GM12873 (cell line): ENCODE data around the gene TFR2.

Experiments used
- CTCF ChIP-seq: IDR thresholded peaks from 2 replicates; pipeline ENCODE4 v1.5.1; 2012; ENCODE audit warnings: low read depth, mild to moderate bottlenecking, moderate library complexity, low read length, control low read depth; ENCODE audit not compliant: insufficient read depth; ENCODE audit errors: missing control alignments

Gene TFR2

DNA sequence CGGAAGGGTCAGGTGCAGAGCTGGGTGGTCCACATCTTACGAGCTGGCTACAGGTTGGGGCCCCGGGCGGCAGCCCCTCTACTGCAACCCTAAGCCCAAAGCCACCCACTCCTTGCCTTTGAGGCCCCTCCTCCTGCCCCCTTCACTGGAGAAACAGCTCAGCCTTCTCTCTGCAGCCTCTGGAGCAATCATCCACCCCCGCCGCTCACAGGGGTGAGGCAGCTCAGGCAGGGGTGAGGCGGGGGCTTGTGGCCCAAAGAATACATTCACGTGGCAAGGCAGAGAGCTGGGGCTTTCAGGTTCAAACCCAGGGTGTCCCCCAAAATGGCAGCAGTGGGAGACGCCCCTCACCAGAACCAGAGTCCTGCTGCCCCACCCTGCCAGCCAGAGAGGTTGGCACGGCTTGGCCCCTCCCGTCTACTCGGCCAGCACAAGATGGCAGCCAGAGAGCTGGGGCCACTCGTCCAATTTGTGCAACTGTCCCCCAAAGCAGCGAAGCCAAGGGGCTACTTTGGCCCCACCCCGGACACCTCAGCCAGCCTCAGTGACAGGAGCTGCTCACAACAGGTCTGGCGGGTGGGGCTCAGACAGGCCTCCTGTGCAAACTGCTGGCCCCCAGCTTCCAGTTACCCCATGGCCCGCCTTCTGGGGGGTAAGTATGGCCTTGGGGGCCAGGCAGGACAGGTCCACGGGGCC is 39.4 kb upstream of the TFR2 start:
- TF ChIP-seq CTCF = no peak

GRCh38 chr7:100679927-100680575 is 38.7 kb upstream of the TFR2 start:
- TF ChIP-seq CTCF = no peak

- no peak for TF ChIP-seq CTCF
Measured at GRCh38 chr7:100679129-100679926, 38.0 kb upstream of the TFR2 start.

GRCh38 chr7:100678291-100678984 is 37.1 kb upstream of the TFR2 start:
- no peak for TF ChIP-seq CTCF

DNA sequence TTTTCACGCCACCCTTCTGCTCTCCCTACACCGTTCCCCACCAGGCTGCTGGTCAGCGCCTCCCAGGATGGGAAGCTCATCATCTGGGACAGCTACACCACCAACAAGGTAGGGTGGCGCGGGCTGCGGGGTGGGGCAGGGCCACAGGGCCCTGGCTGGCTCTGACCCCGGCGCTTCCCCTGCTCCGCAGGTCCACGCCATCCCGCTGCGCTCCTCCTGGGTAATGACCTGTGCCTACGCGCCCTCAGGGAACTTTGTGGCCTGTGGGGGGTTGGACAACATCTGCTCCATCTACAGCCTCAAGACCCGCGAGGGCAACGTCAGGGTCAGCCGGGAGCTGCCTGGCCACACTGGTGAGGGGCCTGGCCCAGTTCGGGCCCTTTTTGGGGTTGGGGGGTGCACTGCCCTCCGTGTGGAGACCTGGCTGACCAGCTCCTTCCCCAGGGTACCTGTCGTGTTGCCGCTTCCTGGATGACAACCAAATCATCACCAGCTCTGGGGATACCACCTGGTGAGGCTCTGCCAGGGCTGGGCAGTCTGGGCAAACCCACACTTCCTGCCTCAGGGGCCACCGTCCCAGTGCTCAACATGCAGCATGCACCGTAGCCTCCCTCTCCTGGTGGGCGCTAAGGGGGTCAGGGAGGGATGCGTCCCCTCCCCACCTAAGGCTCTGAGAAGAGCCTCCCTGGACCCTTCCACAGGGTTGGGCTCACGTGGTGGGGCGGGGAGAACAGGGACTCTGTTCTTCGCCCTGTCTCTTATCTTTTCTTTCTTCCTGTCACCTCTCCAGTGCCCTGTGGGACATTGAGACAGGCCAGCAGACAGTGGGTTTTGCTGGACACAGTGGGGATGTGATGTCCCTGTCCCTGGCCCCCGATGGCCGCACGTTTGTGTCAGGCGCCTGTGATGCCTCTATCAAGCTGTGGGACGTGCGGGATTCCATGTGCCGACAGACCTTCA is 36.2 kb upstream of the TFR2 start:
- no peak for TF ChIP-seq CTCF

GRCh38 chr7:100676501-100677306 is 35.4 kb upstream of the TFR2 start:
- TF ChIP-seq CTCF = no peak
